PC-3 (cell line): ENCODE results near the gene WDR81. TPM values are rescaled to one million over a fixed set of nuclear protein-coding genes. Genes with fewer than 3 reads are reported as not detected.

Source experiments
- ATAC-seq: fragments of 200-7000 bp; cut with Tn5 transposase; 2 replicates; pipeline ENCODE4 v1.9.1; 2020; ENCODE audit warnings: mild to moderate bottlenecking, moderate library complexity
- BruUV-seq: library from RNA; stranded (reverse); fragments of 400-500 nt; replicated peaks from 2 replicates; lab custom pipeline; 2021; lab: Mats Ljungman, UMichigan
- CTCF ChIA-PET: fragments of 300-600 bp; sonication (Branson Sonifier 250); formaldehyde crosslinking; loops from one replicate; lab custom pipeline; 2022; ENCODE audit warnings: antibody characterized with exemption; lab: Charles Lee
- POLR2A ChIA-PET: fragments of 300-600 bp; sonication (Branson Sonifier 250); formaldehyde crosslinking; loops from one replicate; lab custom pipeline; 2022; ENCODE audit warnings: antibody characterized with exemption; ENCODE audit not compliant: unreplicated experiment; lab: Charles Lee
- DNase-seq: peaks from one replicate; pipeline ENCODE4 v3.0.0-alpha.2; 2015
- H2AFZ ChIP-seq: fragments of 300-600 bp; sonication (generic); 2 replicates; pipeline ENCODE4 v1.6.0; 2016; ENCODE audit warnings: antibody characterized with exemption, low read length
- H3F3A ChIP-seq: fragments of 300-600 bp; sonication (generic); one replicate; pipeline ENCODE4 v1.6.0; 2017; ENCODE audit warnings: antibody characterized with exemption, low read length, control low read depth, mild to moderate bottlenecking; ENCODE audit not compliant: unreplicated experiment
- H3K27ac ChIP-seq: fragments of 300-600 bp; sonication (generic); 2 replicates; pipeline ENCODE4 v1.5.1; 2016; ENCODE audit warnings: mild to moderate bottlenecking, low read length
- H3K27me3 ChIP-seq: fragments of 300-600 bp; sonication (generic); 2 replicates; pipeline ENCODE4 v1.6.1; 2016; ENCODE audit warnings: low read length, mixed read lengths
- H3K36me3 ChIP-seq: fragments of 300-600 bp; sonication (generic); 2 replicates; pipeline ENCODE4 v1.6.1; 2016; ENCODE audit warnings: low read depth, mixed run types, low read length, mixed read lengths
- H3K4me1 ChIP-seq: fragments of 300-600 bp; sonication (generic); 2 replicates; pipeline ENCODE4 v1.5.1; 2016; ENCODE audit warnings: low read length; ENCODE audit not compliant: insufficient read depth
- H3K4me2 ChIP-seq: fragments of 300-600 bp; sonication (generic); 2 replicates; pipeline ENCODE4 v1.6.0; 2016; ENCODE audit warnings: low read length
- H3K4me3 ChIP-seq: fragments of 300-600 bp; sonication (generic); 2 replicates; pipeline ENCODE4 v1.5.1; 2016; ENCODE audit warnings: mild to moderate bottlenecking, low read length, mixed read lengths
- H3K79me2 ChIP-seq: fragments of 300-600 bp; sonication (generic); 2 replicates; pipeline ENCODE4 v1.6.1; 2017; ENCODE audit warnings: low read length, mixed read lengths
- H3K9ac ChIP-seq: fragments of 300-600 bp; sonication (generic); 2 replicates; pipeline ENCODE4 v1.6.0; 2016; ENCODE audit warnings: mild to moderate bottlenecking, low read length
- H3K9me2 ChIP-seq: fragments of 300-600 bp; sonication (generic); replicated peaks from 2 replicates; pipeline ENCODE4 v1.6.1; 2016; ENCODE audit warnings: mixed run types, low read length, mixed read lengths
- H3K9me3 ChIP-seq: fragments of 300-600 bp; sonication (generic); 2 replicates; pipeline ENCODE4 v1.6.1; 2016; ENCODE audit warnings: low read length, mixed read lengths
- H4K20me1 ChIP-seq: fragments of 300-600 bp; sonication (generic); 2 replicates; pipeline ENCODE4 v1.6.1; 2016; ENCODE audit warnings: low read length, mixed read lengths
- CTCF ChIP-seq: fragments of 300-600 bp; sonication (generic); conservative IDR thresholded peaks from 2 replicates; pipeline ENCODE4 v1.5.1; 2017; ENCODE audit warnings: antibody characterized with exemption, low read depth, mild to moderate bottlenecking, low read length
- EZH2 ChIP-seq: fragments of 300-600 bp; sonication (generic); IDR thresholded peaks from one replicate; pipeline ENCODE4 v1.6.1; 2017; ENCODE audit warnings: antibody characterized with exemption, mild to moderate bottlenecking, low read length; ENCODE audit not compliant: unreplicated experiment
- EZH2phosphoT487 ChIP-seq: fragments of 300-600 bp; sonication (generic); IDR thresholded peaks from 2 replicates; pipeline ENCODE4 v1.6.1; 2018; ENCODE audit warnings: mild to moderate bottlenecking, antibody characterized with exemption, low read length, borderline replicate concordance
- intact Hi-C: fragments of 100-400 bp; cut with micrococcal nuclease; formaldehyde crosslinking; loops from 2 replicates; pipeline ENCODE4 v1.9.0; 2023
- total RNA-seq: library from RNA; depleted of rRNA; stranded (reverse); fragments of >200 nt; gene quantifications from 2 replicates; pipeline ENCODE4 v1.2.3, GENCODE V29; 2014

The WDR81 gene
- total RNA-seq, 1 experiment from 2014 or later = 14.6 TPM

GRCh38 chr17:1730326-1731193 is 6.1 kb downstream of the WDR81 start:
- BruUV-seq = no TSS peak
- intact Hi-C loops = no loop called here
- ATAC-seq = no peak; the same call in 1 of the 2 replicates
- TF ChIP-seq EZH2phosphoT487 = no peak
- no peak for TF ChIP-seq EZH2
- TF ChIP-seq CTCF = no peak
- CTCF ChIA-PET = no interaction called here
- Histone ChIP-seq H3K4me1 (peaks cover 1% of the 10 kb centered on the region; the same call in 1 of the 2 replicates), H2AFZ (no peak overlapping the region), H3K79me2 (peaks cover 9% of the 10 kb centered on the region; the same call in 1 of the 2 replicates), H3K27ac (no peak overlapping the region), H3K27me3 (no peaks in the 10 kb centered on the region), H3K4me3 (no peak overlapping the region), H3F3A (no peaks in the 10 kb centered on the region), H3K9ac (no peak overlapping the region), H4K20me1 (no peaks in the 10 kb centered on the region), H3K4me2 (no peak overlapping the region), H3K36me3 (no peaks in the 10 kb centered on the region), H3K9me3 (no peaks in the 10 kb centered on the region), H3K9me2 (no peaks in the 10 kb centered on the region)
- POLR2A ChIA-PET = no interaction called here
- DNase-seq = no peak

- Histone ChIP-seq H3K9ac (no peak overlapping the region), H3K4me1 (no peaks in the 10 kb centered on the region), H3K27me3 (no peaks in the 10 kb centered on the region), H2AFZ (no peak overlapping the region), H3K79me2 (0 out of 2 replicates have a peak, but pooled peaks cover 3% of the 10 kb centered on the region), H3K9me3 (no peaks in the 10 kb centered on the region), H3F3A (no peaks in the 10 kb centered on the region), H3K27ac (no peak overlapping the region), H3K4me3 (no peak overlapping the region), H3K4me2 (no peak overlapping the region), H3K36me3 (no peaks in the 10 kb centered on the region), H4K20me1 (no peaks in the 10 kb centered on the region), H3K9me2 (no peaks in the 10 kb centered on the region)
- ATAC-seq = no peak
- TF ChIP-seq EZH2phosphoT487 (no peak), CTCF (no peak), EZH2 (no peak)
- ChIA-PET POLR2A (no interaction called here), CTCF (no interaction called here)
- BruUV-seq = no TSS peak
- intact Hi-C loops = no loop called here
- DNase-seq = no peak
Observed at GRCh38 chr17:1731194-1731506, 6.6 kb downstream of the WDR81 start.

GRCh38 chr17:1732241-1732832 is 7.8 kb downstream of the WDR81 start:
- H3K9ac ChIP-seq = no peak overlapping the region
- no peaks in the 10 kb centered on the region for H4K20me1 ChIP-seq
- intact Hi-C loops = no loop called here
- POLR2A ChIA-PET = no interaction called here
- no peaks in the 10 kb centered on the region for H3K9me3 ChIP-seq
- H3K36me3 ChIP-seq = no peaks in the 10 kb centered on the region
- no peaks in the 10 kb centered on the region for H3K9me2 ChIP-seq
- CTCF ChIA-PET = no interaction called here
- no TSS peak for BruUV-seq
- no peak overlapping the region for H3K27ac ChIP-seq
- no peak for ATAC-seq
- H3K4me3 ChIP-seq = no peak overlapping the region
- no peaks in the 10 kb centered on the region for H3F3A ChIP-seq
- no peaks in the 10 kb centered on the region for H3K79me2 ChIP-seq
- no peak overlapping the region for H2AFZ ChIP-seq
- TF ChIP-seq EZH2 (no peak), CTCF (no peak), EZH2phosphoT487 (no peak)
- DNase-seq = no peak
- no peaks in the 10 kb centered on the region for H3K27me3 ChIP-seq
- H3K4me1 ChIP-seq = no peaks in the 10 kb centered on the region
- H3K4me2 ChIP-seq = no peak overlapping the region
